Smooth muscle cell (in vitro differentiated cells): ENCODE data around the gene PES1. TPM values are rescaled to one million over a fixed set of nuclear protein-coding genes. Genes with fewer than 3 reads are reported as not detected.

Experiments used
- DNase-seq: peaks from one replicate; lab custom pipeline; 2025; ENCODE audit not compliant: unreplicated experiment; lab: John Stamatoyannopoulos, UW
- H2AFZ ChIP-seq: fragments of 200-600 bp; sonication (generic); 2 replicates; pipeline ENCODE4 v1.6.0; 2016; ENCODE audit warnings: antibody characterized with exemption, low read depth, mild to moderate bottlenecking
- H3F3A ChIP-seq: fragments of 200-600 bp; sonication (generic); 2 replicates; pipeline ENCODE4 v1.6.0; 2017; ENCODE audit warnings: antibody characterized with exemption, low read depth
- H3K27ac ChIP-seq: fragments of 200-600 bp; sonication (generic); 2 replicates; pipeline ENCODE4 v1.5.1; 2016; ENCODE audit warnings: low read depth, mild to moderate bottlenecking
- H3K27me3 ChIP-seq: fragments of 200-600 bp; sonication (generic); 2 replicates; pipeline ENCODE4 v1.6.1; 2016; ENCODE audit warnings: low read depth, mild to moderate bottlenecking
- H3K36me3 ChIP-seq: fragments of 200-600 bp; sonication (generic); 2 replicates; pipeline ENCODE4 v1.5.1; 2016; ENCODE audit warnings: low read depth
- H3K4me1 ChIP-seq: fragments of 200-600 bp; sonication (generic); 2 replicates; pipeline ENCODE4 v1.5.1; 2016; ENCODE audit warnings: low read depth
- H3K4me2 ChIP-seq: fragments of 200-600 bp; sonication (generic); 2 replicates; pipeline ENCODE4 v1.6.0; 2016; ENCODE audit warnings: mild to moderate bottlenecking
- H3K4me3 ChIP-seq: fragments of 200-600 bp; sonication (generic); 2 replicates; pipeline ENCODE4 v1.5.1; 2016; ENCODE audit warnings: mild to moderate bottlenecking
- H3K79me2 ChIP-seq: fragments of 200-600 bp; sonication (generic); 2 replicates; pipeline ENCODE4 v1.6.0; 2016; ENCODE audit warnings: low read depth, mild to moderate bottlenecking
- H3K9ac ChIP-seq: fragments of 200-600 bp; sonication (generic); 2 replicates; pipeline ENCODE4 v1.6.0; 2016; ENCODE audit warnings: low read depth
- H3K9me3 ChIP-seq: fragments of 200-600 bp; sonication (generic); replicated peaks from 2 replicates; pipeline ENCODE4 v1.5.1; 2016; ENCODE audit warnings: low read depth
- H4K20me1 ChIP-seq: fragments of 200-600 bp; sonication (generic); 2 replicates; pipeline ENCODE4 v1.6.0; 2016; ENCODE audit warnings: low read depth
- CTCF ChIP-seq: fragments of 200-600 bp; sonication (generic); IDR thresholded peaks from 2 replicates; pipeline ENCODE4 v1.5.1; 2017; ENCODE audit warnings: borderline replicate concordance, mild to moderate bottlenecking, antibody characterized with exemption; ENCODE audit not compliant: insufficient read depth, poor library complexity, severe bottlenecking
- WGBS: methylation state at CpG from one replicate; pipeline ENCODE4 v1.1.7; 2016; ENCODE audit warnings: low lambda C conversion rate; 5-methylcytosine and 5-hydroxymethylcytosine counted together
- polyA plus RNA-seq: library from polyadenylated mRNA; unstranded; fragments of >200 nt; fragmentation: Nextera tagmentation; extraction: Ambion mirVana; gene quantifications from 2 replicates; pipeline ENCODE4 v1.2.1, GENCODE V29; 2016
- total RNA-seq: library from RNA; depleted of rRNA; stranded (reverse); fragments of >200 nt; gene quantifications from 2 replicates; pipeline ENCODE4 v1.2.3, GENCODE V29; 2014

PES1 gene
- 27.4 and 35.6 TPM in 2 replicates for total RNA-seq
- polyA plus RNA-seq = 52.7 and 59.4 TPM in 2 replicates

- 1% methylated on average over 49 of the region's 49 CpGs for WGBS
- no peak for TF ChIP-seq CTCF
- peak within 1 kb of the TSS; percentile 98 for H3K27ac ChIP-seq
- peak within 1 kb of the TSS; percentile 58 for H3K4me3 ChIP-seq
- peaks cover 21% of the 10 kb centered on the region for H3K79me2 ChIP-seq
- no peaks in the 10 kb centered on the region for H3K9me3 ChIP-seq
- H3K27me3 ChIP-seq = no peaks in the 10 kb centered on the region
- H4K20me1 ChIP-seq = no peaks in the 10 kb centered on the region
- peaks cover 5% of the 10 kb centered on the region for H3K36me3 ChIP-seq
- peaks cover 7% of the 10 kb centered on the region for H3K4me1 ChIP-seq
- H3K9ac ChIP-seq = peak within 1 kb of the TSS; percentile 99
- peak within 1 kb of the TSS; percentile 86 for H3K4me2 ChIP-seq
- H2AFZ ChIP-seq = peak within 1 kb of the TSS; percentile 88
- DNase-seq = peak; percentile 63
- H3F3A ChIP-seq = no peaks in the 10 kb centered on the region
These were observed at the start of gene PES1 for GRCh38 chr22:30591588-30592359. Gene PES1, minus strand, starts transcription at chr22:30591910. Its CDS starts 77 bp downstream, at chr22:30591833.

- no peaks in the 10 kb centered on the region for H3K9me3 ChIP-seq
- H3K9ac ChIP-seq = no peak overlapping the region
- no peak overlapping the region for H2AFZ ChIP-seq
- H3K36me3 ChIP-seq = no peaks in the 10 kb centered on the region
- H3K4me3 ChIP-seq = no peak overlapping the region
- no peak overlapping the region for H3K4me2 ChIP-seq
- DNase-seq = no peak
- no peaks in the 10 kb centered on the region for H3K79me2 ChIP-seq
- H4K20me1 ChIP-seq = no peaks in the 10 kb centered on the region
- H3F3A ChIP-seq = peaks cover 3% of the 10 kb centered on the region
- H3K27me3 ChIP-seq = no peaks in the 10 kb centered on the region
- WGBS = 93% methylated on average over 4 of the region's 4 CpGs
- TF ChIP-seq CTCF = no peak
- no peak overlapping the region for H3K27ac ChIP-seq
- peaks cover 6% of the 10 kb centered on the region for H3K4me1 ChIP-seq
These were observed 49.2 kb upstream of the PES1 start for GRCh38 chr22:30640839-30641430.

- Histone ChIP-seq H3F3A (peaks cover 6% of the 10 kb centered on the region), H2AFZ (no peak overlapping the region), H3K27me3 (no peaks in the 10 kb centered on the region), H3K36me3 (no peaks in the 10 kb centered on the region), H3K9ac (no peak overlapping the region), H3K79me2 (no peaks in the 10 kb centered on the region), H3K4me3 (no peak overlapping the region), H3K9me3 (no peaks in the 10 kb centered on the region), H3K27ac (no peak overlapping the region), H3K4me2 (no peak overlapping the region), H4K20me1 (no peaks in the 10 kb centered on the region), H3K4me1 (peaks cover 8% of the 10 kb centered on the region)
- no peak for TF ChIP-seq CTCF
- 85% methylated on average over 4 of the region's 4 CpGs for WGBS
- no peak for DNase-seq
These were observed 48.7 kb upstream of the PES1 start for GRCh38 chr22:30640361-30640760.

GRCh38 chr22:30637701-30638114 is 46.0 kb upstream of the PES1 start:
- no peak overlapping the region for H3K4me2 ChIP-seq
- H3K79me2 ChIP-seq = no peaks in the 10 kb centered on the region
- 48% methylated on average over 1 of the region's 1 CpG for WGBS

More at GRCh38 chr22:30637701-30638114, 46.0 kb upstream of the PES1 start:
- Histone ChIP-seq H2AFZ (no peak overlapping the region), H3K27ac (no peak overlapping the region), H3K4me3 (no peak overlapping the region), H3K27me3 (no peaks in the 10 kb centered on the region), H3K36me3 (no peaks in the 10 kb centered on the region), H3K9ac (no peak overlapping the region), H3K4me1 (peaks cover 8% of the 10 kb centered on the region), H4K20me1 (no peaks in the 10 kb centered on the region), H3F3A (peaks cover 11% of the 10 kb centered on the region), H3K9me3 (no peaks in the 10 kb centered on the region)
- no peak for DNase-seq
- TF ChIP-seq CTCF = no peak
